Mesenchymal stem cell (in vitro differentiated cells and primary cell): ENCODE data around the gene SAMD4B.

Experiments used
- DNase-seq: peaks from one replicate; pipeline ENCODE4 v3.0.0-alpha.2; 2013
- H2AFZ ChIP-seq: one replicate; pipeline ENCODE4 v1.6.1; 2013; ENCODE audit warnings: low read depth, mild to moderate bottlenecking, control low read depth, inconsistent platforms, low read length, moderate library complexity
- H2AK5ac ChIP-seq: 2 replicates; pipeline ENCODE4 v1.6.1; 2013; ENCODE audit warnings: low read length, moderate library complexity, mild to moderate bottlenecking, inconsistent platforms; ENCODE audit not compliant: severe bottlenecking
- H2BK120ac ChIP-seq: one replicate; pipeline ENCODE4 v1.6.1; 2013; ENCODE audit warnings: low read depth, mild to moderate bottlenecking, inconsistent platforms, low read length, moderate library complexity
- H2BK12ac ChIP-seq, 2 experiments: one replicate each; pipeline ENCODE4 v1.6.1; 2013; ENCODE audit warnings: inconsistent platforms in 2 of 2, low read length in 2 of 2, mild to moderate bottlenecking in 2 of 2, moderate library complexity in 2 of 2, control low read depth in 1 of 2
- H2BK15ac ChIP-seq: one replicate; pipeline ENCODE4 v1.6.1; 2013; ENCODE audit warnings: mild to moderate bottlenecking, low read depth, inconsistent platforms; ENCODE audit not compliant: poor library complexity, severe bottlenecking
- H2BK5ac ChIP-seq: 2 replicates; pipeline ENCODE4 v1.6.1; 2013; ENCODE audit warnings: low read depth, mild to moderate bottlenecking, low read length, control low read depth, inconsistent platforms; ENCODE audit not compliant: poor library complexity, severe bottlenecking
- H3K14ac ChIP-seq, 2 experiments: one replicate each; pipeline ENCODE4 v1.6.1; 2013; ENCODE audit warnings: inconsistent platforms in 2 of 2, low read length in 2 of 2, control low read depth in 1 of 2, mild to moderate bottlenecking in 1 of 2, moderate library complexity in 1 of 2
- H3K18ac ChIP-seq, 2 experiments: one replicate each; pipeline ENCODE4 v1.6.1; 2013; ENCODE audit warnings: inconsistent platforms in 2 of 2, low read length in 2 of 2, control low read depth in 1 of 2, low read depth in 1 of 2, mild to moderate bottlenecking in 1 of 2
- H3K23ac ChIP-seq, 2 experiments: one replicate each; pipeline ENCODE4 v1.6.1; 2013; ENCODE audit warnings: inconsistent platforms in 2 of 2, low read length in 2 of 2, mild to moderate bottlenecking in 2 of 2, moderate library complexity in 2 of 2, control low read depth in 1 of 2
- H3K27ac ChIP-seq: 2 replicates; pipeline ENCODE4 v1.5.1; 2013; ENCODE audit warnings: mild to moderate bottlenecking, moderate library complexity, low read length, control low read depth, inconsistent platforms; ENCODE audit not compliant: poor library complexity, severe bottlenecking
- H3K27me3 ChIP-seq, 2 experiments: 2 replicates each; pipeline versions ENCODE4 v1.6.1 to v1.7.0; 2013; ENCODE audit warnings: low read length in 2 of 2, mild to moderate bottlenecking in 2 of 2, moderate library complexity in 2 of 2, control low read depth in 1 of 2, inconsistent platforms in 1 of 2; ENCODE audit not compliant: control insufficient read depth in 1 of 2, insufficient read depth in 1 of 2
- H3K36me3 ChIP-seq, 2 experiments: 2 replicates each; pipeline versions ENCODE4 v1.6.1 to v1.7.0; 2013; ENCODE audit warnings: low read length in 2 of 2, control low read depth in 1 of 2, inconsistent platforms in 1 of 2, low read depth in 1 of 2, mild to moderate bottlenecking in 1 of 2; ENCODE audit not compliant: insufficient read depth in 2 of 2, control insufficient read depth in 1 of 2
- H3K4ac ChIP-seq, 2 experiments: one replicate each; pipeline ENCODE4 v1.6.1; 2013; ENCODE audit warnings: inconsistent platforms in 2 of 2, low read length in 2 of 2, mild to moderate bottlenecking in 2 of 2, moderate library complexity in 2 of 2, control low read depth in 1 of 2, low read depth in 1 of 2
- H3K4me1 ChIP-seq: 2 replicates; pipeline ENCODE4 v1.6.1; 2013; ENCODE audit warnings: low read depth, low read length, control low read depth; ENCODE audit not compliant: control insufficient read depth, insufficient read depth
- H3K4me2 ChIP-seq: 2 replicates; pipeline ENCODE4 v1.6.1; 2013; ENCODE audit warnings: low read length, mild to moderate bottlenecking, inconsistent platforms; ENCODE audit not compliant: poor library complexity, severe bottlenecking
- H3K4me3 ChIP-seq, 2 experiments: 2 replicates each; pipeline versions ENCODE4 v1.5.1 to v1.7.0; 2013; ENCODE audit warnings: low read length in 2 of 2, mild to moderate bottlenecking in 2 of 2, control low read depth in 1 of 2, low read depth in 1 of 2; ENCODE audit not compliant: insufficient read depth in 1 of 2
- H3K79me1 ChIP-seq: replicated peaks from 2 replicates; pipeline ENCODE4 v1.6.1; 2013; ENCODE audit warnings: mild to moderate bottlenecking, control low read depth, low read length, inconsistent platforms; ENCODE audit not compliant: poor library complexity, severe bottlenecking
- H3K9ac ChIP-seq: 2 replicates; pipeline ENCODE4 v1.7.0; 2013; ENCODE audit warnings: mild to moderate bottlenecking, low read length, moderate library complexity
- H3K9me3 ChIP-seq: 2 replicates; pipeline ENCODE4 v1.7.0; 2013; ENCODE audit warnings: mild to moderate bottlenecking, low read length; ENCODE audit not compliant: control insufficient read depth
- H4K8ac ChIP-seq: one replicate; pipeline ENCODE4 v1.6.1; 2013; ENCODE audit warnings: inconsistent platforms, mild to moderate bottlenecking, low read length, moderate library complexity
- H4K91ac ChIP-seq: one replicate; pipeline ENCODE4 v1.6.1; 2013; ENCODE audit warnings: mild to moderate bottlenecking, low read length, inconsistent platforms
- WGBS: methylation state at CpG from one replicate; pipeline ENCODE4 v1.1.7; 2013; ENCODE audit warnings: mixed read lengths; 5-methylcytosine and 5-hydroxymethylcytosine counted together

Gene SAMD4B

GRCh38 chr19:39417463-39418181 is 75.4 kb downstream of the SAMD4B start:
- Histone ChIP-seq H3K79me1 (peaks cover 26% of the 10 kb centered on the region), H3K4me1 (peaks cover 28% of the 10 kb centered on the region), H3K14ac (no peak overlapping the region), H3K27me3 (no peaks in the 10 kb centered on the region), H4K8ac (no peak overlapping the region), H2AK5ac (no peak overlapping the region), H3K27ac (no peak overlapping the region), H3K4ac (no peak overlapping the region), H2BK12ac (peak overlapping the region in 1 of 2 experiments; percentile 45), H4K91ac (no peak overlapping the region), H2AFZ (no peak overlapping the region), H3K4me2 (no peak overlapping the region), H3K9me3 (no peaks in the 10 kb centered on the region), H3K23ac (no peak overlapping the region), H3K36me3 (peaks cover 21 to 73% of the 10 kb centered on the region in 2 experiments), H2BK5ac (no peak overlapping the region), H3K9ac (no peak overlapping the region), H3K18ac (no peak overlapping the region), H3K4me3 (no peak overlapping the region), H2BK120ac (no peak overlapping the region), H2BK15ac (no peak overlapping the region)
- no peak for DNase-seq
- WGBS = 93% methylated on average over 24 of the region's 30 CpGs

- Histone ChIP-seq H3K14ac (no peak overlapping the region), H4K91ac (no peak overlapping the region), H3K79me1 (peaks cover 32% of the 10 kb centered on the region), H3K18ac (no peak overlapping the region), H3K4me1 (peaks cover 28% of the 10 kb centered on the region), H2BK120ac (no peak overlapping the region), H2AK5ac (no peak overlapping the region), H3K4ac (no peak overlapping the region), H3K36me3 (peaks cover 31 to 87% of the 10 kb centered on the region in 2 experiments), H2BK5ac (no peak overlapping the region), H2BK15ac (no peak overlapping the region), H3K4me3 (no peak overlapping the region), H3K23ac (no peak overlapping the region), H4K8ac (no peak overlapping the region), H2BK12ac (no peak overlapping the region), H3K4me2 (no peak overlapping the region), H2AFZ (no peak overlapping the region), H3K27me3 (no peaks in the 10 kb centered on the region), H3K9me3 (no peaks in the 10 kb centered on the region), H3K9ac (no peak overlapping the region), H3K27ac (no peak overlapping the region)
- peak; percentile 21 for DNase-seq
- 80% methylated on average over 7 of the region's 9 CpGs for WGBS
Measured at GRCh38 chr19:39419003-39419402, 76.8 kb downstream of the SAMD4B start.

- DNase-seq = peak; percentile 18
- Histone ChIP-seq H3K18ac (no peak overlapping the region), H3K14ac (no peak overlapping the region), H3K4me1 (peaks cover 16% of the 10 kb centered on the region), H2BK15ac (no peak overlapping the region), H3K9me3 (no peaks in the 10 kb centered on the region), H3K27me3 (no peaks in the 10 kb centered on the region), H3K79me1 (peaks cover 43% of the 10 kb centered on the region), H2BK12ac (no peak overlapping the region), H3K23ac (no peak overlapping the region), H3K36me3 (peaks cover 38 to 96% of the 10 kb centered on the region in 2 experiments), H2BK5ac (no peak overlapping the region), H3K4me3 (no peak overlapping the region), H4K8ac (no peak overlapping the region), H3K4me2 (no peak overlapping the region), H3K4ac (no peak overlapping the region), H3K27ac (no peak overlapping the region), H4K91ac (no peak overlapping the region), H2AFZ (no peak overlapping the region), H3K9ac (no peak overlapping the region), H2AK5ac (no peak overlapping the region), H2BK120ac (no peak overlapping the region)
- WGBS = 96% methylated on average over 9 of the region's 15 CpGs
Measured at GRCh38 chr19:39420769-39421168, 78.5 kb downstream of the SAMD4B start.

- H3K36me3 ChIP-seq = peaks cover 38 to 89% of the 10 kb centered on the region in 2 experiments
- H2BK15ac ChIP-seq = no peak overlapping the region
- no peak overlapping the region for H2AK5ac ChIP-seq
- H3K79me1 ChIP-seq = peaks cover 38% of the 10 kb centered on the region
- H3K4me3 ChIP-seq = no peak overlapping the region
- no peak overlapping the region for H2BK12ac ChIP-seq
- no peak overlapping the region for H3K4ac ChIP-seq
- WGBS = 96% methylated on average over 5 of the region's 5 CpGs
- no peak overlapping the region for H3K4me2 ChIP-seq
- no peaks in the 10 kb centered on the region for H3K9me3 ChIP-seq
- peaks cover 5% of the 10 kb centered on the region for H3K4me1 ChIP-seq
- H2BK120ac ChIP-seq = no peak overlapping the region
- peak; percentile 28 for DNase-seq
- H3K27me3 ChIP-seq = no peaks in the 10 kb centered on the region
- H4K91ac ChIP-seq = no peak overlapping the region
- H4K8ac ChIP-seq = no peak overlapping the region
- H3K27ac ChIP-seq = no peak overlapping the region
- H2BK5ac ChIP-seq = no peak overlapping the region
- H2AFZ ChIP-seq = no peak overlapping the region
- H3K14ac ChIP-seq = no peak overlapping the region
- H3K18ac ChIP-seq = no peak overlapping the region
- no peak overlapping the region for H3K9ac ChIP-seq
- H3K23ac ChIP-seq = no peak overlapping the region
Measured at GRCh38 chr19:39422020-39422419, 79.8 kb downstream of the SAMD4B start.
